Measurements from ENCODE around the gene AKNA. TPM values are rescaled to one million over a fixed set of nuclear protein-coding genes. Genes with fewer than 3 reads are reported as not detected.

The AKNA gene
- total and polyA plus RNA-seq, 3 experiments from 2014 or later, result 45.6 to 126 (median 126) TPM

GRCh38 chr9:114373960-114374730 is 13.6 kb downstream of the AKNA start:
- ChIA-PET POLR2A (interaction anchor here (0.5 to 14.5 kb wide), 5 partner anchors 13 to 217 kb away, joined by 3 to 341 read pairs (median 5); partner anchors contain the start of gene AKNA), CTCF (interaction anchor here (0.8 to 15.5 kb wide), 5 partner anchors 9 to 25 kb away, joined by 3 to 245 read pairs (median 9); partner anchors contain the start of gene AKNA)
- Mint-ChIP-seq H3K4me1 (peaks cover 91 to 97% (median 95%) of the 10 kb centered on the region in 3 donors), H3K27me3 (peaks cover 0 to 3% of the 10 kb centered on the region in 2 donors), H3K4me3 (peak overlapping the region; percentile 40 to 85 (median 58)), H3K36me3 (peaks cover 32 to 94% (median 39%) of the 10 kb centered on the region in 3 donors), H3K9me3 (no peaks in the 10 kb centered on the region), H3K27ac (peak overlapping the region; percentile 55 to 99 (median 93))
- DNase-seq, result peak in 1 of 5 donors; percentile 56
- no peak overlapping the region for H3K4me3 ChIP-seq (ENCODE audit: low read length)
- H3K27ac ChIP-seq (ENCODE audit: low read depth, low read length), result peak overlapping the region; percentile 39
- peaks cover 60% of the 10 kb centered on the region for H3K36me3 ChIP-seq (ENCODE audit: insufficient read depth, low read length)
- H3K9me3 ChIP-seq (ENCODE audit: low read length), result no peaks in the 10 kb centered on the region
- no peaks in the 10 kb centered on the region for H3K27me3 ChIP-seq (ENCODE audit: insufficient read depth, low read length, poor library complexity, severe bottlenecking)
- H3K4me1 ChIP-seq (ENCODE audit: insufficient read depth, low read length), result peaks cover 95% of the 10 kb centered on the region

GRCh38 chr9:114372921-114373448 is 14.8 kb downstream of the AKNA start:
- ChIA-PET POLR2A (interaction anchor here (0.5 to 14.5 kb wide), 8 partner anchors 10 to 215 kb away, joined by 3 to 341 read pairs (median 5); partner anchors contain the start of genes AKNA and ATP6V1G1), CTCF (interaction anchor here (1.1 to 15.5 kb wide), 9 partner anchors 10 to 130 kb away, joined by 3 to 245 read pairs (median 5); partner anchors contain the start of gene AKNA)
- H3K27me3 ChIP-seq (ENCODE audit: insufficient read depth, low read length, poor library complexity, severe bottlenecking), result no peaks in the 10 kb centered on the region
- H3K27ac ChIP-seq (ENCODE audit: low read depth, low read length), result peak overlapping the region; percentile 81
- Mint-ChIP-seq H3K36me3 (peaks cover 24 to 92% (median 30%) of the 10 kb centered on the region in 3 donors), H3K27me3 (peaks cover 0 to 3% of the 10 kb centered on the region in 2 donors), H3K4me3 (peak overlapping the region; percentile 72 to 91 (median 82)), H3K4me1 (peaks cover 89 to 97% (median 95%) of the 10 kb centered on the region in 3 donors), H3K27ac (peak overlapping the region; percentile 81 to 99 (median 93)), H3K9me3 (no peaks in the 10 kb centered on the region)
- peaks cover 56% of the 10 kb centered on the region for H3K36me3 ChIP-seq (ENCODE audit: insufficient read depth, low read length)
- H3K4me1 ChIP-seq (ENCODE audit: insufficient read depth, low read length), result peaks cover 94% of the 10 kb centered on the region
- H3K9me3 ChIP-seq (ENCODE audit: low read length), result no peaks in the 10 kb centered on the region
- H3K4me3 ChIP-seq (ENCODE audit: low read length), result peak overlapping the region; percentile 23
- peak; percentile 83 to 95 (median 91) for DNase-seq

GRCh38 chr9:114371973-114372917 is 15.5 kb downstream of the AKNA start:
- peaks cover 56% of the 10 kb centered on the region for H3K36me3 ChIP-seq (ENCODE audit: insufficient read depth, low read length)
- DNase-seq, result peak; percentile 30 to 67 (median 61)

GRCh38 chr9:114371343-114371944 is 16.3 kb downstream of the AKNA start:
- ChIA-PET CTCF (interaction anchor here (1.2 to 15.5 kb wide), 6 partner anchors 11 to 132 kb away, joined by 3 to 245 read pairs (median 4); partner anchors contain the start of gene AKNA), POLR2A (interaction anchor here (0.6 to 14.5 kb wide), 4 partner anchors 10 to 364 kb away, joined by 3 to 341 read pairs (median 6); partner anchors contain the start of gene AKNA)
- Histone ChIP-seq H3K4me1 (ENCODE audit: insufficient read depth, low read length) (peaks cover 94% of the 10 kb centered on the region), H3K27ac (ENCODE audit: low read depth, low read length) (peak overlapping the region; percentile 81), H3K9me3 (ENCODE audit: low read length) (no peaks in the 10 kb centered on the region), H3K36me3 (ENCODE audit: insufficient read depth, low read length) (peaks cover 52% of the 10 kb centered on the region), H3K4me3 (ENCODE audit: low read length) (peak overlapping the region; percentile 38), H3K27me3 (ENCODE audit: insufficient read depth, low read length, poor library complexity, severe bottlenecking) (no peaks in the 10 kb centered on the region)
- Mint-ChIP-seq H3K27me3 (peaks cover 0 to 3% of the 10 kb centered on the region in 2 donors), H3K36me3 (peaks cover 23 to 92% (median 33%) of the 10 kb centered on the region in 3 donors), H3K9me3 (no peaks in the 10 kb centered on the region), H3K4me1 (peaks cover 90 to 97% (median 96%) of the 10 kb centered on the region in 3 donors), H3K4me3 (peak overlapping the region; percentile 72 to 91 (median 82)), H3K27ac (peak overlapping the region; percentile 81 to 99 (median 93))
- DNase-seq, result no peak

More at GRCh38 chr9:114371973-114372917, 15.5 kb downstream of the AKNA start:
- Histone ChIP-seq H3K9me3 (ENCODE audit: low read length) (no peaks in the 10 kb centered on the region), H3K27me3 (ENCODE audit: insufficient read depth, low read length, poor library complexity, severe bottlenecking) (no peaks in the 10 kb centered on the region), H3K4me1 (ENCODE audit: insufficient read depth, low read length) (peaks cover 94% of the 10 kb centered on the region), H3K4me3 (ENCODE audit: low read length) (peak overlapping the region; percentile 38), H3K27ac (ENCODE audit: low read depth, low read length) (peak overlapping the region; percentile 81)
- Mint-ChIP-seq H3K4me1 (peaks cover 89 to 97% (median 96%) of the 10 kb centered on the region in 3 donors), H3K27ac (peak overlapping the region; percentile 81 to 99 (median 93)), H3K4me3 (peak overlapping the region; percentile 72 to 91 (median 82)), H3K27me3 (peaks cover 0 to 3% of the 10 kb centered on the region in 2 donors), H3K9me3 (no peaks in the 10 kb centered on the region), H3K36me3 (peaks cover 18 to 92% (median 30%) of the 10 kb centered on the region in 3 donors)
- POLR2A ChIA-PET, result interaction anchor here (0.5 to 14.5 kb wide), 7 partner anchors 9 to 363 kb away, joined by 3 to 341 read pairs (median 5); partner anchors contain the start of gene AKNA
- CTCF ChIA-PET, result interaction anchor here (1.1 to 15.5 kb wide), 11 partner anchors 9 to 131 kb away, joined by 3 to 245 read pairs (median 5); partner anchors contain the start of gene AKNA

- peaks cover 49% of the 10 kb centered on the region for H3K36me3 ChIP-seq (ENCODE audit: insufficient read depth, low read length)
- Mint-ChIP-seq H3K27ac (peak overlapping the region; percentile 81 to 99 (median 93)), H3K4me1 (peaks cover 93 to 100% (median 98%) of the 10 kb centered on the region in 3 donors), H3K4me3 (peak overlapping the region in 6 of 7 donors; percentile 80 to 91 (median 84)), H3K27me3 (peaks cover 0 to 3% of the 10 kb centered on the region in 2 donors), H3K36me3 (peaks cover 23 to 93% (median 33%) of the 10 kb centered on the region in 3 donors), H3K9me3 (no peaks in the 10 kb centered on the region)
- peaks cover 96% of the 10 kb centered on the region for H3K4me1 ChIP-seq (ENCODE audit: insufficient read depth, low read length)
- H3K27me3 ChIP-seq (ENCODE audit: insufficient read depth, low read length, poor library complexity, severe bottlenecking), result no peaks in the 10 kb centered on the region
- peak overlapping the region; percentile 81 for H3K27ac ChIP-seq (ENCODE audit: low read depth, low read length)
- CTCF ChIA-PET, result interaction anchor here (3.6 to 15.5 kb wide), 2 partner anchors 12 to 19 kb away, joined by 15 to 245 read pairs; partner anchors contain the start of gene AKNA
- no peaks in the 10 kb centered on the region for H3K9me3 ChIP-seq (ENCODE audit: low read length)
- POLR2A ChIA-PET, result interaction anchor here (1.2 to 14.5 kb wide), 3 partner anchors 9 to 18 kb away, joined by 4 to 341 read pairs (median 8); partner anchors contain the start of gene AKNA
- H3K4me3 ChIP-seq (ENCODE audit: low read length), result peak overlapping the region; percentile 36
- no peak for DNase-seq
Observed at GRCh38 chr9:114370968-114371320, 16.8 kb downstream of the AKNA start.

GRCh38 chr9:114370251-114370967 is 17.4 kb downstream of the AKNA start:
- no peaks in the 10 kb centered on the region for H3K27me3 ChIP-seq (ENCODE audit: insufficient read depth, low read length, poor library complexity, severe bottlenecking)
- Mint-ChIP-seq H3K9me3 (no peaks in the 10 kb centered on the region), H3K4me1 (peaks cover 93 to 100% (median 98%) of the 10 kb centered on the region in 3 donors), H3K27ac (peak overlapping the region; percentile 81 to 99 (median 94)), H3K4me3 (peak overlapping the region in 5 of 7 donors; percentile 27 to 89 (median 82)), H3K36me3 (peaks cover 19 to 93% (median 32%) of the 10 kb centered on the region in 3 donors), H3K27me3 (peaks cover 0 to 3% of the 10 kb centered on the region in 2 donors)
- POLR2A ChIA-PET, result interaction anchor here (1.6 to 14.5 kb wide), 2 partner anchors 9 to 17 kb away, joined by 8 to 341 read pairs; partner anchors contain the start of gene AKNA
- peak overlapping the region; percentile 81 for H3K27ac ChIP-seq (ENCODE audit: low read depth, low read length)
- peaks cover 49% of the 10 kb centered on the region for H3K36me3 ChIP-seq (ENCODE audit: insufficient read depth, low read length)
- DNase-seq, result no peak
- no peaks in the 10 kb centered on the region for H3K9me3 ChIP-seq (ENCODE audit: low read length)
- peak overlapping the region; percentile 36 for H3K4me3 ChIP-seq (ENCODE audit: low read length)
- H3K4me1 ChIP-seq (ENCODE audit: insufficient read depth, low read length), result peaks cover 97% of the 10 kb centered on the region
- CTCF ChIA-PET, result interaction anchor here (0.9 to 15.5 kb wide), 4 partner anchors 12 to 537 kb away, joined by 3 to 245 read pairs (median 10); partner anchors contain the start of gene AKNA
